CD14-positive monocyte (primary cell): ENCODE data around the gene MCC. TPM values are rescaled to one million over a fixed set of nuclear protein-coding genes. Genes with fewer than 3 reads are reported as not detected.

Source experiments
- DNase-seq, 3 donors: peaks; one replicate each; pipeline ENCODE4 v3.0.0-alpha.2; 2011 to 2022
- H2AFZ ChIP-seq: 2 replicates; pipeline ENCODE4 v1.6.0; 2012; ENCODE audit warnings: mild to moderate bottlenecking, low read depth, low read length, inconsistent platforms; ENCODE audit not compliant: insufficient read depth, poor library complexity, severe bottlenecking
- H3K27ac ChIP-seq, 2 donors: 1 replicate in 1 of 2; 2 replicates in 1 of 2; pipeline ENCODE4 v1.5.1; 2012 to 2013; ENCODE audit warnings: low read length in 2 of 2, control low read depth in 1 of 2, inconsistent platforms in 1 of 2, low read depth in 1 of 2, mild to moderate bottlenecking in 1 of 2
- H3K27me3 ChIP-seq, 2 donors: one replicate each; pipeline versions ENCODE4 v1.6.0 to v1.6.1; 2011 to 2013; ENCODE audit warnings: low read length in 2 of 2; ENCODE audit not compliant: control insufficient read depth in 2 of 2, insufficient read depth in 2 of 2
- H3K36me3 ChIP-seq, 2 donors: replicated peaks in 1 of 2; 1 replicate in 1 of 2; 2 replicates in 1 of 2; pipeline versions ENCODE4 v1.5.1 to v1.6.1; 2012 to 2013; ENCODE audit warnings: low read length in 2 of 2, control low read depth in 1 of 2, inconsistent platforms in 1 of 2, mild to moderate bottlenecking in 1 of 2; ENCODE audit not compliant: insufficient read depth in 2 of 2, control insufficient read depth in 1 of 2
- H3K4me1 ChIP-seq, 2 donors: 1 replicate in 1 of 2; 2 replicates in 1 of 2; pipeline versions ENCODE4 v1.5.1 to v1.6.1; 2012 to 2013; ENCODE audit warnings: low read length in 2 of 2, control low read depth in 1 of 2, inconsistent platforms in 1 of 2, mild to moderate bottlenecking in 1 of 2, moderate library complexity in 1 of 2; ENCODE audit not compliant: insufficient read depth in 2 of 2, control insufficient read depth in 1 of 2
- H3K4me2 ChIP-seq: replicated peaks from 2 replicates; pipeline ENCODE3; 2012; ENCODE audit warnings: low read length, moderate library complexity, mild to moderate bottlenecking; ENCODE audit not compliant: poor library complexity, severe bottlenecking; ENCODE audit errors: extremely low read depth
- H3K4me3 ChIP-seq, 3 experiments: fragments of 200-600 bp in 1 of 3; sonication (generic) in 1 of 3; replicated peaks in 1 of 3; 1 replicate in 2 of 3; 2 replicates in 1 of 3; pipeline ENCODE4 v1.5.1; 2011 to 2013; ENCODE audit warnings: low read length in 3 of 3, mild to moderate bottlenecking in 3 of 3, control low read depth in 2 of 3, low read depth in 2 of 3, inconsistent platforms in 1 of 3, moderate library complexity in 1 of 3
- H3K79me2 ChIP-seq: 2 replicates; pipeline ENCODE4 v1.6.0; 2012; ENCODE audit warnings: mild to moderate bottlenecking, control low read depth, inconsistent platforms, low read length, moderate library complexity; ENCODE audit not compliant: insufficient read depth
- H3K9ac ChIP-seq: 2 replicates; pipeline ENCODE4 v1.6.0; 2017; ENCODE audit warnings: low read length, mild to moderate bottlenecking; ENCODE audit not compliant: insufficient read depth, poor library complexity, severe bottlenecking
- H3K9me3 ChIP-seq, 2 donors: replicated peaks in 1 of 2; 1 replicate in 1 of 2; 2 replicates in 1 of 2; pipeline versions ENCODE4 v1.5.1 to v1.6.1; 2012 to 2013; ENCODE audit warnings: low read length in 2 of 2, control low read depth in 1 of 2; ENCODE audit not compliant: control insufficient read depth in 1 of 2, insufficient read depth in 1 of 2
- H4K20me1 ChIP-seq: 2 replicates; pipeline ENCODE4 v1.6.0; 2012; ENCODE audit warnings: mild to moderate bottlenecking, low read length, control low read depth, moderate library complexity; ENCODE audit not compliant: insufficient read depth
- H3K27ac Mint-ChIP-seq, 7 donors: one replicate each; pipeline ENCODE4 v1.8.0; 2020; ENCODE audit warnings: mild to moderate bottlenecking in 7 of 7, mixed read lengths in 7 of 7, moderate library complexity in 6 of 7, inconsistent platforms in 2 of 7
- H3K27me3 Mint-ChIP-seq, 3 donors: one replicate each; pipeline ENCODE4 v1.8.0; 2021 to 2022; ENCODE audit warnings: low read depth in 3 of 3, mild to moderate bottlenecking in 3 of 3, mixed read lengths in 3 of 3, moderate library complexity in 3 of 3, inconsistent platforms in 1 of 3
- H3K36me3 Mint-ChIP-seq, 2 donors: one replicate each; pipeline ENCODE4 v1.8.0; 2020; ENCODE audit warnings: mixed read lengths in 2 of 2, inconsistent platforms in 1 of 2, mild to moderate bottlenecking in 1 of 2
- H3K4me1 Mint-ChIP-seq: one replicate; pipeline ENCODE4 v1.8.0; 2020; ENCODE audit warnings: mild to moderate bottlenecking, mixed read lengths
- H3K4me3 Mint-ChIP-seq, 2 donors: one replicate each; pipeline ENCODE4 v1.8.0; 2020; ENCODE audit warnings: mild to moderate bottlenecking in 2 of 2, mixed read lengths in 2 of 2, moderate library complexity in 1 of 2
- H3K9me3 Mint-ChIP-seq, 7 donors: one replicate each; pipeline ENCODE4 v1.8.0; 2020 to 2022; ENCODE audit warnings: mixed read lengths in 7 of 7, mild to moderate bottlenecking in 6 of 7, moderate library complexity in 6 of 7, inconsistent platforms in 2 of 7
- WGBS: methylation state at CpG from one replicate; pipeline ENCODE4 v1.1.5; 2013; ENCODE audit warnings: missing lambda C conversion rate; ENCODE audit not compliant: insufficient coverage; 5-methylcytosine and 5-hydroxymethylcytosine counted together
- intact Hi-C, 2 donors: fragments of 100-400 bp; cut with micrococcal nuclease; formaldehyde crosslinking; loops; one replicate each; pipeline versions ENCODE4 v1.15.0 to v1.15.1; 2023
- polyA plus RNA-seq, 3 donors: library from polyadenylated mRNA; depleted of rRNA in 1 of 3; unstranded in 2 of 3; stranded (reverse) in 1 of 3; fragments of 300-500 nt in 2 of 3; fragments of >200 nt in 1 of 3; fragmentation: Illumina TruSeq in 2 of 3; gene quantifications; 1 replicate in 2 of 3; 2 replicates in 1 of 3; pipeline ENCODE4 v1.2.3, GENCODE V29; 2012 to 2021
- TF ChIP-seq, protein P1 (sequence below): fragments of 200-600 bp; IDR thresholded peaks from one replicate; pipeline ENCODE4 v1.8.0; 2022; ENCODE audit warnings: antibody characterized with exemption, mild to moderate bottlenecking

MCC gene
- polyA plus RNA-seq, 3 donors = 0.09 TPM; not detected in 2

DNA sequence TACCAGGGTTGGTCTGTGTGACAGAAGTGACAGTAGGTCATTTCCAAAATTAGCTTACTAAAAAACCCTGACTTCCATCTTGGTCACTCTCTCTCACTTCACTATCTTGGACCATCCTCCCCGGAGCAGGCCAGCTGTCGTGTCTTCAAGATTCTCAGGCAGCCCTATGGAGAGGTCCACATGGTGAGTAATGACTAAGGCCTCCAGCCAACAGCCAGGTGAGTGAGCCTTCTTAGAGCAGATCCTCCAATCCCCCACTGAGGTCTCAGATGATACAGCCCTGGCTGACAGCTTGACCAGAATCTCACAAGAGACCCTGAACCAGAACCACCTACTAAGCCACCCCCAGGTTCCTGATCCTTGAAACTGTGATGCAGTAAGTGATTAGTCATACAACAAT lies 419.7 kb downstream of the MCC start:
- Mint-ChIP-seq H3K27me3 (peaks cover 3 to 12% (median 5%) of the 10 kb centered on the region in 3 donors), H3K36me3 (no peaks in the 10 kb centered on the region), H3K9me3 (peaks cover 0 to 8% (median 2%) of the 10 kb centered on the region in 7 donors), H3K4me1 (no peaks in the 10 kb centered on the region), H3K27ac (no peak overlapping the region), H3K4me3 (no peak overlapping the region)
- Histone ChIP-seq H3K4me1 (no peaks in the 10 kb centered on the region), H3K27me3 (no peaks in the 10 kb centered on the region), H3K4me2 (no peak overlapping the region), H3K9ac (no peak overlapping the region), H3K9me3 (peaks cover 0 to under 1% of the 10 kb centered on the region in 2 donors), H4K20me1 (no peaks in the 10 kb centered on the region), H3K79me2 (no peaks in the 10 kb centered on the region), H3K36me3 (no peaks in the 10 kb centered on the region), H3K4me3 (no peak overlapping the region), H2AFZ (no peak overlapping the region), H3K27ac (no peak overlapping the region)
- TF ChIP-seq, protein P1, sequence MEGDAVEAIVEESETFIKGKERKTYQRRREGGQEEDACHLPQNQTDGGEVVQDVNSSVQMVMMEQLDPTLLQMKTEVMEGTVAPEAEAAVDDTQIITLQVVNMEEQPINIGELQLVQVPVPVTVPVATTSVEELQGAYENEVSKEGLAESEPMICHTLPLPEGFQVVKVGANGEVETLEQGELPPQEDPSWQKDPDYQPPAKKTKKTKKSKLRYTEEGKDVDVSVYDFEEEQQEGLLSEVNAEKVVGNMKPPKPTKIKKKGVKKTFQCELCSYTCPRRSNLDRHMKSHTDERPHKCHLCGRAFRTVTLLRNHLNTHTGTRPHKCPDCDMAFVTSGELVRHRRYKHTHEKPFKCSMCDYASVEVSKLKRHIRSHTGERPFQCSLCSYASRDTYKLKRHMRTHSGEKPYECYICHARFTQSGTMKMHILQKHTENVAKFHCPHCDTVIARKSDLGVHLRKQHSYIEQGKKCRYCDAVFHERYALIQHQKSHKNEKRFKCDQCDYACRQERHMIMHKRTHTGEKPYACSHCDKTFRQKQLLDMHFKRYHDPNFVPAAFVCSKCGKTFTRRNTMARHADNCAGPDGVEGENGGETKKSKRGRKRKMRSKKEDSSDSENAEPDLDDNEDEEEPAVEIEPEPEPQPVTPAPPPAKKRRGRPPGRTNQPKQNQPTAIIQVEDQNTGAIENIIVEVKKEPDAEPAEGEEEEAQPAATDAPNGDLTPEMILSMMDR = no peak
- DNase-seq = no peak
- WGBS = 100% methylated on average over 2 of the region's 2 CpGs
- intact Hi-C loops = no loop called here

DNA sequence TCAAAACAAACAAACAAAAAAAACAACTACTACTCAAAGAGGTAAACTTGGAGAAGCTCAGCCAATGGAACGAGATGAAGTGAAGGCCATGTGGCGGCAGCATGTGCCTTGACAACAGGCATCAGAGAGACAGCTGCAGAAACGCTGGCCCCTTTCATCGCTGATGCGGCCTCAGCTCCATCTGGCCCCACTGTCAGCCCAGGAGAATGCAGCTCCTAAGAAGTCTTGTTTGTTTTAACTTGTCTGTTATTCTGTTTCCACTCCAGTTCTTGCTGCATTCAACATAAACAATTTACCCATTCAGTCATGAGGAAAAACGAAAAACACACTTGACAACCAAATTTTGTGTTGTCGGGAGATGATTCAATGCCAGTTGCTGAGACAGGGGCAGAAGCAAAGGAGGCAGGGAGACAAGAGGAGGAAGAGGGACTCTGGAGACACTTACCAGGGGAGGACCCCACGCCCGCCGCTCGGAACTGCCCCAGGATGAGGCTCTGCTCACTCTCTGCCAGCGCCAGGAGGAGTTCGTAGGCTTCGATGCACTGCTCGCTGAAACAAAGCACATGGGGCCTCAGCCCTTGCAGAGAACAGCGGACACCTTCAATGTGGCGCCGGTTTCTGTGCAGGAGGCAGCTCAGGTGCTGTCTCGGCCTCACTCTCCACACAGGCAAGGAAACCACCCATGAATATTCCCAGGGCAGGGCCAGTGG lies 420.5 kb downstream of the MCC start:
- no peak overlapping the region for H2AFZ ChIP-seq
- TF ChIP-seq, protein P1 = no peak
- no peaks in the 10 kb centered on the region for H3K36me3 Mint-ChIP-seq
- H3K4me1 ChIP-seq = no peaks in the 10 kb centered on the region
- H3K4me1 Mint-ChIP-seq = no peaks in the 10 kb centered on the region
- H4K20me1 ChIP-seq = no peaks in the 10 kb centered on the region
- H3K9ac ChIP-seq = no peak overlapping the region
- H3K4me3 ChIP-seq = no peak overlapping the region
- H3K36me3 ChIP-seq = no peaks in the 10 kb centered on the region
- no peaks in the 10 kb centered on the region for H3K27me3 ChIP-seq
- H3K27ac ChIP-seq = no peak overlapping the region
- H3K4me3 Mint-ChIP-seq = no peak overlapping the region
- H3K79me2 ChIP-seq = no peaks in the 10 kb centered on the region
- H3K27ac Mint-ChIP-seq = peak overlapping the region in 1 of 7 donors; percentile 26
- no peaks in the 10 kb centered on the region for H3K9me3 ChIP-seq
- H3K27me3 Mint-ChIP-seq = peaks cover 1 to 11% (median 5%) of the 10 kb centered on the region in 3 donors
- H3K4me2 ChIP-seq = no peak overlapping the region
- 98% methylated on average over 19 of the region's 19 CpGs for WGBS
- peaks cover 0 to 4% (median 2%) of the 10 kb centered on the region in 7 donors for H3K9me3 Mint-ChIP-seq
- intact Hi-C loops = no loop called here
- DNase-seq = no peak
